HUDEP-2 (cell line): Measurements from ENCODE around the gene MAN1B1.

Source experiments
- DNase-seq, 76 experiments: peaks; one replicate each; lab custom pipeline; 2025; ENCODE audit not compliant: unreplicated experiment in 76 of 76; lab: John Stamatoyannopoulos, UW

Gene MAN1B1

DNA sequence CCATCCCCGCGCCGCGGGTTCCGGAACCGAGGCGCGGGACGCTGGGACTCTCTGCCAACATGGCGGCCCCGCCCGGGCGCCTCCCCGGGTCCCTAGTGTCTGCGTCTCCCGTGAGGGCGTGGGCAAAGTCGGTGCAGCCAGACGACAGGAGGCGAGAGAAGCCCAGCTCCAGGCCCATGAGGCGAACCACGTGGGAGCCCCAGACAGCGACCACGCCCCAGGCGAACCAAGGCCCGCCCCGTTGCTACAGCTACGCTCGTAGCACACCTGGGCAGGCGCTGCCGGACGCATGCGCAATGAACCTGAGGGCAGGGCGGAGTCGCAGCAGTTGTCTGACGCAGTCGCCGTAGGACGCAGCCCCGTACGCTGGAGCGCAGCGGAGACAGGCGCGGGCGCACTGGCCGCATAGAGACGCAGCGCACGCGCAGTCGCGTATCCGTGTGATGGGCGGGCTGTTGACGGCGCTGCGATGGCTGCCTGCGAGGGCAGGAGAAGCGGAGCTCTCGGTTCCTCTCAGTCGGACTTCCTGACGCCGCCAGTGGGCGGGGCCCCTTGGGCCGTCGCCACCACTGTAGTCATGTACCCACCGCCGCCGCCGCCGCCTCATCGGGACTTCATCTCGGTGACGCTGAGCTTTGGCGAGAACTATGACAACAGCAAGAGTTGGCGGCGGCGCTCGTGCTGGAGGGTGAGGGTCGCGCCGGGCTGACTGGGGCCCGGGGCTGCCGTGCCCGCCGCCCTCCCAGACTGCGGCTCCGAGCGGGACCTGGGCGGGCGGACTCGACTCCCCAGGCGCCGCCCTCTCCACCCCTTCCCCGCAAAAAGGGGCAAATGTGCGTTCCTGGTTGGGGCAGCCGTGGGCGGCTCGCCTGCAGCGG, at the start of gene MAN1B1:
TSS of gene MAN1B1 (plus strand) at position 455 of the 878 bp plus-strand sequence. CDS start at position 470, 15 bp downstream.
- peak in 75 of 76 experiments; percentile 82 to 99 (median 98) for DNase-seq

- no peak for DNase-seq
Observed at GRCh38 chr9:137037035-137037434, 49.8 kb upstream of the MAN1B1 start.

DNA sequence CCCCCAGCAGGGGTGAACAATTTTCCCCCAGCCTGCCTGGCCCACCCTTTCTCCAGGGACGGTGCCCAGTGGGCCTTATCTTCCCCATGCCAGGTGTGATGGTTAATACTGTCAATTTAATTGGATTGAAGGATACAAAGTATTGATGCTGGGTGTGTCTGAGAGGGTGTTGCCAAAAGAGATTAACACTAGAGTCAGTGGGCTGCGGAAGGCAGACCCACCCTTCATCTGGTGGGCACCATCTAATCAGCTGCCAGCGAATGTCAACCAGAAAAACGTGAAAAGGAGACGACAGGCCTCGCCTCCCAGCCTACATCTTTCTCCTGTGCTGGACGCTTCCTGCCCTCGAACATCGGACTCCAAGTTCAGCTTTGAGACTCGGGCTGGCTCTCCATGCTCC, 49.3 kb upstream of the MAN1B1 start:
- no peak for DNase-seq

GRCh38 chr9:137038916-137039315, 47.9 kb upstream of the MAN1B1 start:
- DNase-seq, result no peak

DNA sequence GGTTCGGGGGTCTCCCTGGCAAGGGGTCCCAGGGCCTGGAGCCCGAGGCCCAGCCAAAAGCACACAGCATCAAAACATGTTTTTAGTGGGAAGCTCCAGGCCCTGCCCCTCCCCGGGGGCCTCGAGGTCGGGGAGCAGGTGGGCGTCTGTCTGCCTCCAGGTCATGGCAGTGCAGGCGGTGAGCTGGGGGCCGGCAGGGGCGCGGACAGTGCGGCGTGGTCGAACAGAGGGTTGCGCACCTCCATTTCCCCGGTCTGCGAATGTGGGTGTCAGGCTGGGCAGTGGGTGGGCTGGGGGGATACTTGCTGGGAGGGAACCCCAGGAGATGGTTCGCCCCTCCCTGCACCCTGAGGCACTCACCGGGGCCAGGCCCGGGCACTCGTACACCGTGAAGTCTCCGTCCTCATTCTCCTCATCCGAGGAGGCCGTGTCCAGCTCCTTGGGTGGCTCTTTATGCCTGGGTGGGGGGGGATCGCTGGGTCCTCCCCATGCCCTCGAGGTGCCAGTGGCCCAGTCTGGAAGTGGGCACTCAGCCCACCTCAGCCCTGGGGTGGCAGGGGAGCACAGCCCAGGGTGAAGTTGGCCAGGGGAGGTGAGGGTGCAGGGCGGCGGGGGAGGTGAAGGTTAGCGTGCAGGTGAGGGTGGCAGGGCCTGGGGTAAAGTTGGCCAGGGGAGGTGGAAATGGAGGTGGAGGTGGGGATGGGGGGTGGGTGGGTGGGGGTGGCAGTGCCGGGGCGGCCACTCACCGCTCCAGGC, 47.0 kb upstream of the MAN1B1 start:
- no peak for DNase-seq

DNA sequence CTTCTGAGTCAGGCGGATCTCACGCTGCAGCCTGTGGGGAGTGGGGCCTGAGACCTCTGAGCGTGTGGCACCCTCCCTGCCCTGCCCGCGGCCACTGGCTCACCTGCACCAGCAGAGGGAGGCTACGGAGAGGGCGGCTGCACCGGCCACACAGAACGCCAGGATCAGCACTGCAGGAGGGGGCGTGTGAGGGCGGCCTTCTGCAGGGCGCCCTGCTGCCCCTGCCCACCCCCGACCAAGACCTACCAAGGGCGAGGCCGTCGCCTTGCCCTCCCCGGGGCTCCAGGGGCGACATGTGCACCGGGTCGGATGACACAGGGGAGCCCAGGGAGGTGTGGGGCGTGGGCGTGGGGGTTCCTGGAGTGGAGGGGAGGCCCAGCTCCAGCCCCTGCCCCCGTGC, 46.2 kb upstream of the MAN1B1 start:
- no peak for DNase-seq

- DNase-seq, result no peak
Observed at GRCh38 chr9:137041124-137041523, 45.7 kb upstream of the MAN1B1 start.

- no peak for DNase-seq
Observed at GRCh38 chr9:137042751-137043727, 43.7 kb upstream of the MAN1B1 start.

DNA sequence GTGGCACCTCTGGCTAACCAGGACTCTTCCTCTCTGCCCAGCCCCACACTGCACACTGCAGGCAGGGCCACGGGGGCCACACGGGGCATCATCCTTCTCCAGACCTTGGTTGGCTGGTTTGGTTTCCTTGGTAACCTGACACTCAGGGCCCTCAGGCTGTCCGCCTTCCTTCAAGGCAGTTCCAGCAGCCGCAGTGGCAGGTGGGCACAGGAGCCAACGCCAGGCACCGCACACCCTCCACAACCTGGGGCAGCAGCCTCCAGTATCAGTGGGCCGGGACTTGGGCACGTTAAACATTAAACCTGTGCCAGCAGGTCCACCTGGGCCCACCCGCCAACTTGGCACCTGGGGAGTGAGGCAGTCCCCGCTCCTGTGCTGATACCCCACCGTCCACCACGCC, 42.7 kb upstream of the MAN1B1 start:
- no peak for DNase-seq

DNA sequence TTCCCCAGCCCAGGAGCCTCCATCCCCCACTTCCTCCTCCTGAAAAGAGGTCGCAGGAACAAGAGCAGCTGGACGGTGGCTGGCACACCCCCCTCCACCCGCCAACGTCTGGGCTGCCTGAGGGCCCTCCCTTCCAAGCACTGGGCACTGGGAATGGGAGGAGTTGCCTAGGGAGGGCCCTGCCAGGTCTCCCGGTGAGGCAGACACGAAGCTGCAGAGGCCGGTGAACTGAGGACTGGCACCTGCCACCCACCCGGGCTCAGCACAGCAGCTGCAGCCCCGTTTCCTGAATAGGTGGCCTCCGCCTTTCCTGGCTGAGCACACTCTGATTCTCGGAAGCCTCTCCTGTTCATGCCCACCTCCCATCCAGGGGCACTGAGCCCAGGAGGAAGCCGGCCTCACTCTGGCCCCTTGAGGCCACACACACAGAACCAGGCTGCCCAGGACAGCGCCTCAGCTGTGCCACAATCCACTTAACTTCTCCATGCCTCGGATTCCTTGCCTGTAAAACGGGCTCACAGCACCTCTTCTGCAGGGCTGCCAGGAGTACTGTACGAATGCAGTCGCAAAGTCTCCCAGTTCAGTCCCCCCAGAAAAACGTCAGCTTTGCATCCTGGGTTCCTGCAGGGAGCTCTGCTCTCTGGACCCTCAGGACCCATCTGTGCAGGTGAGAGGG, 42.1 kb upstream of the MAN1B1 start:
- DNase-seq, result no peak

DNA sequence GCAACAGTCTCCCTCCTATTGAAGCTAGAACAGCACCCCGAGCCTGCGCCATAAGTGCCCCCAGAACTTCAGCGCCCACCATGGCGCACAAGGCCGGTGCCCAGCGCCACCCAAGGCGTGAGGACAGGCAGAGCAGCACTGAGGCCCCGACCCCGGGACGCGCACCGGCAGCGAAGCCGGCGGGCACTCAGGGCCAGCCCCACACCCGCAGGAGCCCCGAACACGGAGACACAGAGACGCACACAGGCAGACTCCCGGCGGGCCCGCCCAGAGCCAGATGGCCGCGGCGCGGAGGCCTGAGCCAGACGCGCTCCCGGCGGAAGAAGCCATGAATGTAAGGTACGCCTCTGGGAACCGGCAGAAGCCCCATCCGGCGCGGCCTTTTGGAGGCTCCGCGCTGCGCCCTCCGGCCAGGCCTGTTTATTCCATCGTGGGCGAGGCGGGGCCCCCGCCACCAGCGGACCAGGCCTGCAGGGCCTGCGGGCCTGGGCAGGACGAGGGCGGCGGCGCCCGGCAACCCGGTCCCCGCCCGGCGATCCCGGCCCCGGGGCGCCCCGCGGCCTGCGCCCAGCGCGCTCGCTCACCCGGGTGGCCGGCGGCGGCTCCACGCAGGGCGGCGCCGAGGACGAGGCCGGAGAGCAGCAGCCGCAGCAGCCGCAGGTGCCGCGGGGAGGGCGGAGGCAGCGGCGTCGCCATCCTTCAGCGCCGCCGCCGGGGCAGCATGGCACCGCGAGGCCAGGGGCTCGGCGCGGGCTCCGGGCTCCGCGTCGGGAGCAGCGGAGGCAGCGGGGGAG, 41.3 kb upstream of the MAN1B1 start:
- DNase-seq, result no peak

- peak in 58 of 76 experiments; percentile 8 to 81 (median 53) for DNase-seq
Observed at GRCh38 chr9:137046088-137046787, 40.5 kb upstream of the MAN1B1 start, which contains the start of gene NPDC1. NPDC1 (minus strand) TSS chr9:137046177; CDS start chr9:137045989, 188 bp downstream.

DNA sequence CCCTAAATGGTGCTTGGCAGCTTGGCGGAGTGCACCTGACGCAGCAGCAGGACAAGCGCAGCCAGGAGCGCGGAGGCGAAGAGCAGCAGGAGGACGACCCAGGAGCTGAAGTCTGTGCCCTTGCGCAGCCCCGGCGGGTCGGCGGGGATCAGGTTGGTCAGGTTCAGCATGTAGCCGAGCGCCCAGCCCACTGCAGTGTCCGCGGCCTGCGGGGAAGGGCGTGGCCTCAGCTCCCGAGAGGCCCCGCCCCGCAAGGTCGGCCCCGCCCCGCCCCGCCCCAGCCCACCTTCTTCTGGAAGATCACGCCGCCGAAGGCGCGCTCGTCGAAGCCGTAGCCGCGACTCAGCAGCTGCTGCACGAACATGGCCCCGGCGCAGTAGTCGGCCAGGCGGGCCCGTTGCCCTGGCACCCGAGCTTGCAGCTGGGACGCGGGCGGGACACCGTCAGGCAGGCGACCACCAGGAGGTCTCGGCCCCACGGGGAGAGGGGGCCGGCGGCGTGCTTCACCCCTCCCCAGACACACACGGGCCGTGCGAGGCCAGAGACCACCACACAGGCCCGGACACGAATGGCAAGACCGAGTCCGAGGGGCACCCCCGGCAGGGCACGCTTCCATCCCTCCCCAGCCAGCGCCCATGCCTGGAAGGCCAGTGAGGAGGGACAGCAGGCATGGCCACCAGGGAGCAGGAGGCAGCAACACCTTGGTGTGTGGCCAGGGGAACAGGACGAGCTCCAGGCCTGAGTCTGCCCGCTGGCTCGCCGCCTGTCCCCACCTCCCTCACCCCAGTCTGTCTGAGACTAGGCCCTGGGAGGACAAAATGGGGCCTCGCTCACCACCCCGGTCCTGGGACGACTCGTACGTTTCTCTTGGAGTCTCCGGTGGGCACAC, 37.9 kb upstream of the MAN1B1 start:
- no peak for DNase-seq

GRCh38 chr9:137049544-137050449, 37.0 kb upstream of the MAN1B1 start:
- peak in 51 of 76 experiments; percentile 5 to 66 (median 35) for DNase-seq

- DNase-seq, result no peak
Observed at GRCh38 chr9:137050570-137050969, 36.2 kb upstream of the MAN1B1 start.

DNA sequence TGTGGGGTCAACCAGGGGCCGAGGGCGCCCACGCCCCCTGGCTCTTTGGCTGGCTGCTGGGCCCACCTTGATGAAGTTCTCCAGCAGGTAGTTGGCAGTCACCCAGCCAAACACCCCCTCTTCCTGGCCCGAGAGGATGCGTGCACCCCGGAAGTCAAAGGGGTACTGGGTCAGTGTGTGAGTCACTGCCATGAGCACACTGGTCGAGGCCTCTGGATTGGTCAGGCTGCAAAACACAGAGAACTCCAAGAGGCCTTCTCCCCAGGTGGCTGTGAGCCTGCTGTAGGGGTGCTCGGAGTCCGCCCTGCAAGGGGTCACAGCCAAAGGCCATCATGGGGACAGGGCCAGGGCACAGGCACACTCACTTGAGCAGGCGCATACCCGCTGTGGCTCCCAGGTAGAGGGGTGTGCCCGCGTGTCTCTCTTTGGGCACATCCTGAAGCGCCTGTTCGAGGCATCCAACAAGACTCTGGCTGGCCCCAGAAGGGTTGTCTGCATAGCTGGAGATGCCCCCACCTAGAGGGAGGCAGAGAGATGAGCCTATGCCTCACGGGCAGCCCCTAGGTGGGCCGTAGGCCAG, 35.5 kb upstream of the MAN1B1 start:
- DNase-seq, result no peak
